GM23248 (cell line): ENCODE results near the gene AADAT.

Source experiments
- EZH2 ChIP-seq: fragments of 200-600 bp; sonication (generic); IDR thresholded peaks from 2 replicates; pipeline ENCODE4 v1.6.1; 2018; ENCODE audit warnings: antibody characterized with exemption, mild to moderate bottlenecking; ENCODE audit not compliant: insufficient read depth, poor library complexity, severe bottlenecking
- EZH2phosphoT487 ChIP-seq: fragments of 200-600 bp; sonication (generic); IDR thresholded peaks from 2 replicates; pipeline ENCODE4 v1.6.1; 2018; ENCODE audit warnings: antibody characterized with exemption, moderate library complexity, mild to moderate bottlenecking, low read depth; ENCODE audit not compliant: insufficient read depth

DNA sequence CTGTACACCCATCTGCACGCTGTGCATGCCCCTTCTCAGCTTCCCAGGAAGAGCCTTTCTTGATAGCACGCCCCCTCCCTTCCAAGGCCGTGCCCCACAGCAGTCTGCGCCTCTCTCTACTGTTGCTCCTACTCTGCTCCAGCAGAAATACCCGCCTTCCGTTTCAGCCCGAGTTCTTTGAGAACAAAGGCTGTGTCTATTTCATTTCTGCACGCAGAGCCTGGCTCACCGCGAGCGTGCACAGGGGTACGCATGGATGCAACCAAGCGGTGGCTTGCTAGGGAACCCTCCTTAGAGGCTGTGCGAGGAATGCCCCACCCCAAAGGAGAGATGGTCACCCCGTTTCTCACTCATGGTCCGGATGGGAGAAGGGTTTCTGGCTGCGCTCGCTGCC is 485 bp downstream of the AADAT start:
- TF ChIP-seq EZH2, result no peak
- no peak for TF ChIP-seq EZH2phosphoT487
